ENCODE data around the gene TECR.

The TECR gene

GRCh38 chr19:14529254-14530004 lies at the start of gene TECR:
TSS of gene TECR (plus strand) at chr19:14529594. CDS start at chr19:14529697, 103 bp downstream.
- TF ChIP-seq CTCF (IDR thresholded peaks at IDR 0.05; ENCODE audit: low read depth, low read length, missing control alignments): no peak
- peak within 1 kb of the TSS; percentile 80 for H3K4me3 ChIP-seq (replicated peaks; ENCODE audit: low read depth, low read length)
- peak; percentile 100 for DNase-seq (ENCODE audit: extremely low read depth, low read depth)

GRCh38 chr19:14479975-14480699 lies 49.3 kb upstream of the TECR start:
- peak; percentile 85 for TF ChIP-seq CTCF (IDR thresholded peaks at IDR 0.05; ENCODE audit: low read depth, low read length, missing control alignments)
- H3K4me3 ChIP-seq (replicated peaks; ENCODE audit: low read depth, low read length): no peak overlapping the region
- DNase-seq (ENCODE audit: extremely low read depth, low read depth): no peak

- no peak for DNase-seq (ENCODE audit: extremely low read depth, low read depth)
- no peak overlapping the region for H3K4me3 ChIP-seq (replicated peaks; ENCODE audit: low read depth, low read length)
- no peak for TF ChIP-seq CTCF (IDR thresholded peaks at IDR 0.05; ENCODE audit: low read depth, low read length, missing control alignments)
Observed at GRCh38 chr19:14480700-14481079, 48.7 kb upstream of the TECR start.

GRCh38 chr19:14482172-14482941 lies 47.0 kb upstream of the TECR start:
- TF ChIP-seq CTCF (IDR thresholded peaks at IDR 0.05; ENCODE audit: low read depth, low read length, missing control alignments): no peak
- no peak overlapping the region for H3K4me3 ChIP-seq (replicated peaks; ENCODE audit: low read depth, low read length)
- DNase-seq (ENCODE audit: extremely low read depth, low read depth): no peak

GRCh38 chr19:14487370-14488125 lies 41.8 kb upstream of the TECR start:
- H3K4me3 ChIP-seq (replicated peaks; ENCODE audit: low read depth, low read length): no peak overlapping the region
- TF ChIP-seq CTCF (IDR thresholded peaks at IDR 0.05; ENCODE audit: low read depth, low read length, missing control alignments): no peak
- no peak for DNase-seq (ENCODE audit: extremely low read depth, low read depth)

GRCh38 chr19:14492756-14493337 lies 36.5 kb upstream of the TECR start:
- no peak for DNase-seq (ENCODE audit: extremely low read depth, low read depth)
- no peak for TF ChIP-seq CTCF (IDR thresholded peaks at IDR 0.05; ENCODE audit: low read depth, low read length, missing control alignments)
- H3K4me3 ChIP-seq (replicated peaks; ENCODE audit: low read depth, low read length): no peak overlapping the region

Measured in HFF-Myc (cell line).